HCT116 (cell line): ENCODE data around the gene HOXC12. TPM values are rescaled to one million over a fixed set of nuclear protein-coding genes. Genes with fewer than 3 reads are reported as not detected.

ENCODE experiments used
- ATAC-seq: fragments of 200-7000 bp; cut with Tn5 transposase; 2 replicates; pipeline ENCODE4 v1.9.1; 2020; ENCODE audit warnings: mild to moderate bottlenecking, moderate library complexity
- BruUV-seq: library from RNA; stranded (reverse); fragments of 400-500 nt; replicated peaks from 2 replicates; lab custom pipeline; 2021; lab: Mats Ljungman, UMichigan
- CTCF ChIA-PET: fragments of 300-600 bp; sonication (Branson Sonifier 250); formaldehyde crosslinking; loops from one replicate; lab custom pipeline; 2021; ENCODE audit warnings: antibody characterized with exemption; lab: Charles Lee
- POLR2A ChIA-PET: fragments of 300-600, 350-600 bp; sonication (Branson Sonifier 250); formaldehyde crosslinking; loops from one replicate; lab custom pipeline; 2021; ENCODE audit warnings: antibody characterized with exemption; lab: Charles Lee
- RAD21 ChIA-PET, 2 experiments: fragments of 300-600 bp; sonication (Branson Sonifier 250); formaldehyde crosslinking; loops; one replicate each; lab custom pipeline; 2023; ENCODE audit warnings: low total read pairs in 2 of 2; ENCODE audit not compliant: uncharacterized antibody in 2 of 2, unreplicated experiment in 2 of 2, low non-redundant PET in 1 of 2; lab: Charles Lee
- DNase-seq: peaks from one replicate; pipeline ENCODE4 v3.0.0-alpha.2; 2010; ENCODE audit warnings: low read depth, low spot score
- H2AFZ ChIP-seq: fragments of 200-600 bp; shearing (Covaris generic), sonication (generic); 2 replicates; pipeline ENCODE4 v1.6.1; 2017; ENCODE audit warnings: low read depth, mixed run types, mixed read lengths, antibody characterized with exemption, low read length; ENCODE audit not compliant: poor library complexity, severe bottlenecking
- H3K27ac ChIP-seq: 2 replicates; pipeline ENCODE4 v1.5.1; 2012; ENCODE audit warnings: low read depth, low read length
- H3K27me3 ChIP-seq: fragments of 200-600 bp; sonication (generic); 2 replicates; pipeline ENCODE4 v1.6.1; 2016; ENCODE audit warnings: mixed run types, low read length, mixed read lengths; ENCODE audit not compliant: insufficient read depth
- H3K36me3 ChIP-seq, 2 experiments: fragments of 200-500 bp in 1 of 2; fragments of 200-600 bp in 1 of 2; sonication (Bioruptor generic) in 1 of 2; sonication (generic) in 1 of 2; 2 replicates each; pipeline versions ENCODE4 v1.5.1 to v1.6.1; 2014 to 2016; ENCODE audit warnings: low read length in 2 of 2, inconsistent platforms in 1 of 2, mixed read lengths in 1 of 2, mixed run types in 1 of 2; ENCODE audit not compliant: insufficient read depth in 2 of 2, control insufficient read depth in 1 of 2
- H3K4me1 ChIP-seq, 2 experiments: fragments of 200-600 bp in 1 of 2; sonication (generic) in 1 of 2; 2 replicates each; pipeline versions ENCODE4 v1.5.1 to v1.6.1; 2012 to 2017; ENCODE audit warnings: low read length in 2 of 2, inconsistent platforms in 1 of 2, mild to moderate bottlenecking in 1 of 2, mixed read lengths in 1 of 2, mixed run types in 1 of 2, moderate library complexity in 1 of 2; ENCODE audit not compliant: insufficient read depth in 2 of 2, control insufficient read depth in 1 of 2
- H3K4me2 ChIP-seq: fragments of 200-600 bp; sonication (generic); 2 replicates; pipeline ENCODE4 v1.6.1; 2017; ENCODE audit warnings: mixed run types, low read length, mixed read lengths
- H3K4me3 ChIP-seq, 2 experiments: fragments of 200-600 bp in 1 of 2; sonication (generic) in 1 of 2; replicated peaks in 1 of 2; 2 replicates each; pipeline ENCODE4 v1.5.1; 2011 to 2016; ENCODE audit warnings: low read length in 2 of 2, control low read depth in 1 of 2, low read depth in 1 of 2, mild to moderate bottlenecking in 1 of 2, mixed read lengths in 1 of 2, mixed run types in 1 of 2
- H3K79me2 ChIP-seq: fragments of 200-600 bp; sonication (generic); 2 replicates; pipeline ENCODE4 v1.6.1; 2017; ENCODE audit warnings: mild to moderate bottlenecking, mixed run types, low read length, moderate library complexity, mixed read lengths; ENCODE audit not compliant: insufficient read depth
- H3K9ac ChIP-seq: fragments of 200-600 bp; sonication (generic); 2 replicates; pipeline ENCODE4 v1.6.1; 2016; ENCODE audit warnings: low read length, mixed read lengths
- H3K9me2 ChIP-seq: fragments of 200-600 bp; sonication (generic), shearing (Covaris generic); 2 replicates; pipeline ENCODE4 v1.6.1; 2017; ENCODE audit warnings: mixed run types, mild to moderate bottlenecking, moderate library complexity; ENCODE audit not compliant: insufficient read depth
- H3K9me3 ChIP-seq, 2 experiments: fragments of 200-500 bp in 1 of 2; fragments of 200-600 bp in 1 of 2; sonication (Bioruptor generic) in 1 of 2; sonication (generic) in 1 of 2; 2 replicates each; pipeline ENCODE4 v1.6.1; 2014 to 2017; ENCODE audit warnings: low read length in 2 of 2, mixed read lengths in 2 of 2, inconsistent platforms in 1 of 2, low read depth in 1 of 2, mild to moderate bottlenecking in 1 of 2, mixed run types in 1 of 2, moderate library complexity in 1 of 2; ENCODE audit not compliant: control insufficient read depth in 1 of 2, insufficient read depth in 1 of 2
- H4K20me1 ChIP-seq: fragments of 200-600 bp; sonication (generic), shearing (Covaris generic); 2 replicates; pipeline ENCODE4 v1.6.1; 2017; ENCODE audit warnings: mixed run types, mild to moderate bottlenecking, moderate library complexity; ENCODE audit not compliant: insufficient read depth
- CEBPB ChIP-seq: IDR thresholded peaks from 2 replicates; pipeline ENCODE4 v1.6.1; 2012; ENCODE audit warnings: low read depth
- EGR1 ChIP-seq: IDR thresholded peaks from 2 replicates; pipeline ENCODE4 v1.6.1; 2012; ENCODE audit warnings: low read depth
- ELF1 ChIP-seq: IDR thresholded peaks from 2 replicates; pipeline ENCODE4 v1.6.1; 2012; ENCODE audit warnings: low read depth, borderline replicate concordance
- EZH2 ChIP-seq: fragments of 200-600 bp; sonication (generic); IDR thresholded peaks from 2 replicates; pipeline ENCODE4 v1.6.1; 2017; ENCODE audit warnings: antibody characterized with exemption, mixed run types
- FOSL1 ChIP-seq: IDR thresholded peaks from 2 replicates; pipeline ENCODE4 v1.6.1; 2012; ENCODE audit warnings: low read depth
- JUND ChIP-seq: IDR thresholded peaks from 2 replicates; pipeline ENCODE4 v1.6.1; 2012
- POLR2AphosphoS5 ChIP-seq: IDR thresholded peaks from 2 replicates; pipeline ENCODE4 v1.6.1; 2011; ENCODE audit warnings: mild to moderate bottlenecking, low read depth, low read length, moderate library complexity
- TCF7L2 ChIP-seq: IDR thresholded peaks from 2 replicates; pipeline ENCODE4 v1.7.0; 2011; ENCODE audit warnings: borderline replicate concordance, inconsistent platforms; ENCODE audit not compliant: insufficient read depth, insufficient read length; ENCODE audit errors: extremely low read depth
- ZFX ChIP-seq: fragments of 450-650 bp; IDR thresholded peaks from 2 replicates; pipeline ENCODE4 v1.6.1; 2017
- intact Hi-C: fragments of 100-400 bp; cut with micrococcal nuclease; formaldehyde crosslinking; loops from 2 replicates; pipeline ENCODE4 v1.10.0; 2022
- total RNA-seq: library from RNA; stranded (reverse); gene quantifications from one replicate; pipeline ENCODE4 v1.2.1, GENCODE V29; 2021; ENCODE audit not compliant: unreplicated experiment
- TF ChIP-seq, protein P1 (sequence below): IDR thresholded peaks from 2 replicates; pipeline ENCODE4 v1.6.1; 2012; ENCODE audit warnings: low read depth
- TF ChIP-seq, protein P2 (sequence below): IDR thresholded peaks from 2 replicates; pipeline ENCODE4 v1.6.1; 2012
- TF ChIP-seq, protein P3 (sequence below): IDR thresholded peaks from 2 replicates; pipeline ENCODE4 v1.6.1; 2012

HOXC12 gene
- total RNA-seq, 1 experiment from 2014 or later: not detected

DNA sequence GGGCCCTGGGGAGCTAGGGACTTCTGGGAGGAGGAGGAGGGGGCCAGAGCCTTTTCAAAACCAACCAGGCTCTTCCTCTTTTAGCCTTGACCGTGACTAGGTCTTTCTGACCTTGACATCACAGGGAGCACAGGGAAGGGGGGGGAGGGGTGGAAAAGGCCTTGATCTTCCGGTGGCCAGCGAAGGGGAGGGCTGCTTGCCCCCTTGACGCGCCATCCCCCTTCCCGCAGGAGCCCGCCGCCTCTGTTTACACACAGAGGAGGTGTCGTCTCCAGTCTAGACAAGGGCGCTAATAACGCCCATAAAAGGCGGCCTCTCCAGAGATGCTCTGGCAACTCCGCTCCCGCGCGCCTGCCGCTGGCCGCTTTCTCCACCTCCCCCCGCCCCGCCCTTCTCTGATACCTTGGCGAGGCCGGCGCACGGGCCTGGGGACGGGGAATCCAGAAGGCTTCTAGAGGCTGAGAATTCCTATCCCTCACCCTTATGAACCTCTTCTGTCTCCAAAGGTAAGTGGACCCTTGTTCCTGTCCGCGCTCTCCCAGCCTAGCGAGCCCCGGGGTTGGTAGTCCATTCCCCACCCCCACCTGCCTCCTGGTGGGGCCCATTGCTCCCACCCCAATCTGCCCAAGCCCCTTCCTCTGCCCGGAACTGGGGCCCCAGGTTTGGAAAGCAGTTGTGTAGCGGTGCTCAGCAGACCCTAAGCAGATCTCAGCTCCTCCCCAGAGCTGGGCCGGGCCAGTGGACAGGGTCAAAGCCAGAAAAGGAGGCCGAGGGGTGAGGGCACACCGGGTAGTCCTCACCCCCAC is 4.9 kb upstream of the HOXC12 start:
- Histone ChIP-seq H3K4me1 (peaks cover 12 to 15% of the 10 kb centered on the region in 2 experiments), H3K4me3 (no peak overlapping the region), H3K27ac (no peak overlapping the region), H3K4me2 (no peak overlapping the region), H3K9ac (no peak overlapping the region), H3K9me3 (no peaks in the 10 kb centered on the region), H2AFZ (no peak overlapping the region), H4K20me1 (no peaks in the 10 kb centered on the region), H3K36me3 (no peaks in the 10 kb centered on the region), H3K9me2 (no peaks in the 10 kb centered on the region), H3K79me2 (no peaks in the 10 kb centered on the region), H3K27me3 (no peaks in the 10 kb centered on the region)
- DNase-seq (no peak), ATAC-seq (no peak)
- no peak for TF ChIP-seq ELF1
- TF ChIP-seq, protein P1, sequence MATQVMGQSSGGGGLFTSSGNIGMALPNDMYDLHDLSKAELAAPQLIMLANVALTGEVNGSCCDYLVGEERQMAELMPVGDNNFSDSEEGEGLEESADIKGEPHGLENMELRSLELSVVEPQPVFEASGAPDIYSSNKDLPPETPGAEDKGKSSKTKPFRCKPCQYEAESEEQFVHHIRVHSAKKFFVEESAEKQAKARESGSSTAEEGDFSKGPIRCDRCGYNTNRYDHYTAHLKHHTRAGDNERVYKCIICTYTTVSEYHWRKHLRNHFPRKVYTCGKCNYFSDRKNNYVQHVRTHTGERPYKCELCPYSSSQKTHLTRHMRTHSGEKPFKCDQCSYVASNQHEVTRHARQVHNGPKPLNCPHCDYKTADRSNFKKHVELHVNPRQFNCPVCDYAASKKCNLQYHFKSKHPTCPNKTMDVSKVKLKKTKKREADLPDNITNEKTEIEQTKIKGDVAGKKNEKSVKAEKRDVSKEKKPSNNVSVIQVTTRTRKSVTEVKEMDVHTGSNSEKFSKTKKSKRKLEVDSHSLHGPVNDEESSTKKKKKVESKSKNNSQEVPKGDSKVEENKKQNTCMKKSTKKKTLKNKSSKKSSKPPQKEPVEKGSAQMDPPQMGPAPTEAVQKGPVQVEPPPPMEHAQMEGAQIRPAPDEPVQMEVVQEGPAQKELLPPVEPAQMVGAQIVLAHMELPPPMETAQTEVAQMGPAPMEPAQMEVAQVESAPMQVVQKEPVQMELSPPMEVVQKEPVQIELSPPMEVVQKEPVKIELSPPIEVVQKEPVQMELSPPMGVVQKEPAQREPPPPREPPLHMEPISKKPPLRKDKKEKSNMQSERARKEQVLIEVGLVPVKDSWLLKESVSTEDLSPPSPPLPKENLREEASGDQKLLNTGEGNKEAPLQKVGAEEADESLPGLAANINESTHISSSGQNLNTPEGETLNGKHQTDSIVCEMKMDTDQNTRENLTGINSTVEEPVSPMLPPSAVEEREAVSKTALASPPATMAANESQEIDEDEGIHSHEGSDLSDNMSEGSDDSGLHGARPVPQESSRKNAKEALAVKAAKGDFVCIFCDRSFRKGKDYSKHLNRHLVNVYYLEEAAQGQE: no peak
- no peak for TF ChIP-seq POLR2AphosphoS5
- no peak for TF ChIP-seq FOSL1
- no peak for TF ChIP-seq EGR1
- TF ChIP-seq JUND: no peak
- no peak for TF ChIP-seq TCF7L2
- TF ChIP-seq, protein P2, sequence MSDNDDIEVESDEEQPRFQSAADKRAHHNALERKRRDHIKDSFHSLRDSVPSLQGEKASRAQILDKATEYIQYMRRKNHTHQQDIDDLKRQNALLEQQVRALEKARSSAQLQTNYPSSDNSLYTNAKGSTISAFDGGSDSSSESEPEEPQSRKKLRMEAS: no peak
- no peak for TF ChIP-seq CEBPB
- TF ChIP-seq, protein P3, sequence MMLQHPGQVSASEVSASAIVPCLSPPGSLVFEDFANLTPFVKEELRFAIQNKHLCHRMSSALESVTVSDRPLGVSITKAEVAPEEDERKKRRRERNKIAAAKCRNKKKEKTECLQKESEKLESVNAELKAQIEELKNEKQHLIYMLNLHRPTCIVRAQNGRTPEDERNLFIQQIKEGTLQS: no peak
- no peak for TF ChIP-seq ZFX
- no peak for TF ChIP-seq EZH2
- POLR2A ChIA-PET: no interaction called here
- no TSS peak for BruUV-seq
- intact Hi-C loops: loop anchor here (1.0 kb wide), 1 partner anchor 157 kb away; no protein-coding TSS in a partner anchor
- RAD21 ChIA-PET: no interaction called here
- CTCF ChIA-PET: interaction anchor here (0.8 kb wide), 1 partner anchor 157 kb away, joined by 3 read pairs; no protein-coding TSS in a partner anchor
